CD4-positive, alpha-beta T cell treated with Interleukin-10 for 1 hour (primary cell): ENCODE results near the gene TRIM71.

Experiments used
- DNase-seq: peaks from one replicate; pipeline ENCODE4 v3.0.0-alpha.2; 2020

Gene TRIM71

DNA sequence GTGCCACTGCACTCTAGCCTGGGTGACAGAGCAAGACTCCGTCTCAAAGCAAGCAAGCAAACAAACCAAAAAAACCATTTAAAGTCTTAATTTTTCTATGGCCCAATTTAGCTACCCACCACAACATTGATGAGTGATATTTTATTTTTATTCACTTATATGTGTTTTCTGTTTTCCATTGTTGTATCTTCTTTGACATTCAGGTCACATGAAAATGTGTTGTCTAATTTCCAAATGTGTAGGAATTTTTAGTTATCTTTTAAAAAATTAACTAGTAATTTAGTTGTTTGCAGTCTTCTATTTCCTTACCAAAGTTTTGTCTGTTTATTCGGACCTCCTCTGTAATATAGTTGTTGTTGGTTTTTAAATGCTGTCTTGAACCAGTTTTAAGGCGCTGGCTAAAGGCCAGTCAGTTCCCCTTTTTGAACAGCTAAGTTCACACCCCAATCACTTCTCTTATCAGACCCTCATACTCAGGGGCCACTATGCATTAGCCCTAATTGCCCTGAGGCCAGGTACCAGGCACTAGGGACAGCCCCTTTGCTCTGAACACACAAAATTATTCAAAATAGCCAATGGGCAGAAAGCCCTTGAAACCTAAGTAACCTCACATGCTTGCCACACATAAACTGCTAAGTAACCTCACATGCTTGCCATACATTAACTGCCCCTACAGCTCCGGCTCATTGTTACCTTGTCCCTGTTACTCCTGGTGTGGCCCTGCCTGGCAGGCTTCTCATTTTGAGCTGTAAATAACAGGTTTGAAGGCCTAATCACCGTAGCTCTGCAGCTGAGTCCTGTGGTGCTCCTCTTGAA, 129.4 kb downstream of the TRIM71 start:
- no peak for DNase-seq
